ENCODE data around the gene KRCC1. TPM values are rescaled to one million over a fixed set of nuclear protein-coding genes. Genes with fewer than 3 reads are reported as not detected.

The KRCC1 gene
- polyA plus RNA-seq, 1 donor from 2014 or later = 38.0 TPM

Other genes with a start within 250 kb of the KRCC1 start
- gene RGPD2, start 230.0 kb downstream of the KRCC1 start, polyA plus RNA-seq = 6.6 TPM
- not detected for gene RNU2-63P, start 39.2 kb downstream of the KRCC1 start, polyA plus RNA-seq
- gene SMYD1, start 12.0 kb upstream of the KRCC1 start, polyA plus RNA-seq = not detected
- not detected for gene FABP1, start 72.3 kb upstream of the KRCC1 start, polyA plus RNA-seq
- 1.8 TPM for gene THNSL2, start 114.6 kb upstream of the KRCC1 start, polyA plus RNA-seq

All from IgD-negative memory B cell (primary cell).